Mesothelial cell of epicardium (in vitro differentiated cells): ENCODE data around the gene ZFPM1. TPM values are rescaled to one million over a fixed set of nuclear protein-coding genes. Genes with fewer than 3 reads are reported as not detected.
A peak's percentile ranks its signal among the peaks of the same experiment; 100 is the strongest.
"Not testable (repeated sequence)": the region's sequence is repeated elsewhere in the genome, so short reads cannot be mapped to it uniquely, and the experiment has no call there.

ENCODE experiments used
- DNase-seq, 2 experiments: peaks; one replicate each; pipeline ENCODE4 v3.0.0; 2021; ENCODE audit warnings: low spot score in 2 of 2; ENCODE audit not compliant: unreplicated experiment in 2 of 2
- H3K27ac Mint-ChIP-seq: 2 replicates; pipeline ENCODE4 v1.8.0; 2021; ENCODE audit warnings: mixed read lengths
- H3K27me3 Mint-ChIP-seq: 2 replicates; pipeline ENCODE4 v1.8.0; 2021; ENCODE audit warnings: low read depth, mixed read lengths
- H3K36me3 Mint-ChIP-seq: 2 replicates; pipeline ENCODE4 v1.8.0; 2021; ENCODE audit warnings: mixed read lengths
- H3K4me1 Mint-ChIP-seq: 2 replicates; pipeline ENCODE4 v1.8.0; 2021; ENCODE audit warnings: mixed read lengths
- H3K4me3 Mint-ChIP-seq: 2 replicates; pipeline ENCODE4 v1.8.0; 2021; ENCODE audit warnings: mild to moderate bottlenecking, moderate library complexity, mixed read lengths
- H3K9me3 Mint-ChIP-seq: 2 replicates; pipeline ENCODE4 v1.8.0; 2021; ENCODE audit warnings: mixed read lengths
- CTCF ChIP-seq: fragments of 200-600 bp; sonication (generic); IDR thresholded peaks from one replicate; pipeline ENCODE4 v1.5.0; 2021; ENCODE audit warnings: antibody characterized with exemption; ENCODE audit not compliant: unreplicated experiment
- total RNA-seq: library from RNA; stranded (reverse); gene quantifications from 3 replicates; pipeline ENCODE4 v1.2.1, GENCODE V29; 2021

Gene ZFPM1
- total RNA-seq, 1 donor from 2014 or later: 56.2 TPM

GRCh38 chr16:88481851-88482250 is 28.8 kb downstream of the ZFPM1 start:
- no peak for DNase-seq
- Mint-ChIP-seq H3K27ac (no peak overlapping the region), H3K4me3 (no peak overlapping the region), H3K27me3 (no peaks in the 10 kb centered on the region), H3K4me1 (peaks cover 24% of the 10 kb centered on the region), H3K36me3 (peaks cover 2% of the 10 kb centered on the region), H3K9me3 (no peaks in the 10 kb centered on the region)
- TF ChIP-seq CTCF: no peak

- Mint-ChIP-seq H3K27ac (no peak overlapping the region), H3K4me3 (no peak overlapping the region), H3K9me3 (no peaks in the 10 kb centered on the region), H3K27me3 (no peaks in the 10 kb centered on the region), H3K36me3 (peaks cover 2% of the 10 kb centered on the region), H3K4me1 (peaks cover 16% of the 10 kb centered on the region)
- no peak for TF ChIP-seq CTCF
- no peak for DNase-seq
These were observed 29.7 kb downstream of the ZFPM1 start for GRCh38 chr16:88482630-88483391.

- Mint-ChIP-seq H3K4me3 (no peak overlapping the region), H3K27me3 (no peaks in the 10 kb centered on the region), H3K36me3 (peaks cover 2% of the 10 kb centered on the region), H3K4me1 (peaks cover 12% of the 10 kb centered on the region), H3K9me3 (no peaks in the 10 kb centered on the region), H3K27ac (peak overlapping the region; percentile 43)
- no peak for TF ChIP-seq CTCF
- no peak for DNase-seq
These were observed 30.2 kb downstream of the ZFPM1 start for GRCh38 chr16:88483392-88483641.

GRCh38 chr16:88484505-88485365 is 31.7 kb downstream of the ZFPM1 start:
- Mint-ChIP-seq H3K27ac (no peak overlapping the region), H3K4me3 (no peak overlapping the region), H3K4me1 (peaks cover 4% of the 10 kb centered on the region), H3K36me3 (peaks cover 2% of the 10 kb centered on the region), H3K9me3 (no peaks in the 10 kb centered on the region), H3K27me3 (no peaks in the 10 kb centered on the region)
- DNase-seq: no peak
- no peak for TF ChIP-seq CTCF

GRCh38 chr16:88485366-88485741 is 32.3 kb downstream of the ZFPM1 start:
- not testable (repeated sequence) for H3K4me1 Mint-ChIP-seq, H3K9me3 Mint-ChIP-seq, DNase-seq, H3K27me3 Mint-ChIP-seq, H3K36me3 Mint-ChIP-seq, H3K27ac Mint-ChIP-seq, H3K4me3 Mint-ChIP-seq

- no peak for DNase-seq
- H3K27ac Mint-ChIP-seq: no peak overlapping the region
- H3K36me3 Mint-ChIP-seq: peaks cover 2% of the 10 kb centered on the region
- no peaks in the 10 kb centered on the region for H3K27me3 Mint-ChIP-seq
- no peaks in the 10 kb centered on the region for H3K9me3 Mint-ChIP-seq
- TF ChIP-seq CTCF: no peak
- no peak overlapping the region for H3K4me3 Mint-ChIP-seq
- H3K4me1 Mint-ChIP-seq: peaks cover 2% of the 10 kb centered on the region
These were observed 33.5 kb downstream of the ZFPM1 start for GRCh38 chr16:88486398-88487123.
